OCI-LY7 (cell line): ENCODE results near the gene SLC10A7. TPM values are rescaled to one million over a fixed set of nuclear protein-coding genes. Genes with fewer than 3 reads are reported as not detected.

Source experiments
- BruUV-seq: library from RNA; stranded (reverse); fragments of 400-500 nt; replicated peaks from 2 replicates; lab custom pipeline; 2021; lab: Mats Ljungman, UMichigan
- CTCF ChIA-PET: fragments of 300-600 bp; sonication (Branson Sonifier 250); formaldehyde crosslinking; loops from one replicate; lab custom pipeline; 2022; ENCODE audit warnings: antibody characterized with exemption; ENCODE audit not compliant: unreplicated experiment; lab: Charles Lee
- POLR2A ChIA-PET: fragments of 300-600 bp; sonication (Branson Sonifier 250); formaldehyde crosslinking; loops from one replicate; lab custom pipeline; 2022; ENCODE audit warnings: antibody characterized with exemption; lab: Charles Lee
- DNase-seq: peaks from one replicate; pipeline ENCODE4 v3.0.0-alpha.2; 2015; ENCODE audit warnings: low spot score
- H2AFZ ChIP-seq: fragments of 200-600 bp; sonication (generic), shearing (Covaris generic); 2 replicates; pipeline ENCODE4 v1.6.1; 2014; ENCODE audit warnings: mild to moderate bottlenecking, antibody characterized with exemption, low read length, moderate library complexity
- H3K27ac ChIP-seq: fragments of 200-600 bp; sonication (generic); 2 replicates; pipeline ENCODE4 v1.5.1; 2014; ENCODE audit warnings: mixed run types, low read depth, mild to moderate bottlenecking, moderate library complexity, low read length, inconsistent platforms; ENCODE audit not compliant: poor library complexity, severe bottlenecking
- H3K36me3 ChIP-seq: fragments of 200-600 bp; sonication (generic); 2 replicates; pipeline ENCODE4 v1.6.1; 2014; ENCODE audit warnings: mild to moderate bottlenecking, antibody characterized with exemption, low read length, moderate library complexity, mixed read lengths; ENCODE audit not compliant: insufficient read depth
- H3K4me1 ChIP-seq: fragments of 200-600 bp; sonication (generic); 2 replicates; pipeline ENCODE4 v1.5.1; 2014; ENCODE audit warnings: mild to moderate bottlenecking, low read length; ENCODE audit not compliant: insufficient read depth, poor library complexity, severe bottlenecking
- H3K4me2 ChIP-seq: fragments of 200-600 bp; sonication (generic); 2 replicates; pipeline ENCODE4 v1.6.1; 2014; ENCODE audit warnings: mild to moderate bottlenecking, low read length
- H3K4me3 ChIP-seq: fragments of 200-600 bp; sonication (generic); 2 replicates; pipeline ENCODE4 v1.5.1; 2014; ENCODE audit warnings: mild to moderate bottlenecking, low read depth, low read length; ENCODE audit not compliant: poor library complexity, severe bottlenecking
- H3K79me2 ChIP-seq: fragments of 200-600 bp; sonication (generic); 2 replicates; pipeline ENCODE4 v1.6.1; 2016; ENCODE audit warnings: low read depth, mild to moderate bottlenecking, low read length, moderate library complexity, mixed read lengths; ENCODE audit not compliant: insufficient read depth
- H3K9me2 ChIP-seq: fragments of 200-600 bp; sonication (generic); 2 replicates; pipeline ENCODE4 v1.6.1; 2016; ENCODE audit warnings: mild to moderate bottlenecking, low read length, mixed read lengths; ENCODE audit not compliant: insufficient read depth
- H3K9me3 ChIP-seq: fragments of 200-600 bp; sonication (generic); 2 replicates; pipeline ENCODE4 v1.6.1; 2014; ENCODE audit warnings: mild to moderate bottlenecking, mixed run types, low read length, mixed read lengths
- H4K20me1 ChIP-seq: fragments of 200-600 bp; sonication (generic); 2 replicates; pipeline ENCODE4 v1.6.1; 2014; ENCODE audit warnings: mild to moderate bottlenecking, antibody characterized with exemption, low read length, moderate library complexity, mixed read lengths; ENCODE audit not compliant: insufficient read depth
- EZH2phosphoT487 ChIP-seq: fragments of 200-600 bp; sonication (generic); IDR thresholded peaks from 2 replicates; pipeline ENCODE4 v1.6.1; 2018; ENCODE audit warnings: low read depth, borderline replicate concordance, mild to moderate bottlenecking, mixed run types, antibody characterized with exemption, low read length, moderate library complexity, mixed read lengths
- intact Hi-C: fragments of 100-400 bp; cut with micrococcal nuclease; formaldehyde crosslinking; loops from one replicate; pipeline ENCODE4 v1.10.0; 2022; ENCODE audit not compliant: unreplicated experiment
- total RNA-seq, 2 experiments: library from RNA; depleted of rRNA in 1 of 2; stranded (reverse); fragments of >200 nt in 1 of 2; shearing (Covaris generic) in 1 of 2; gene quantifications; 2 replicates each; pipeline ENCODE4 v1.2.3, GENCODE V29; 2014 to 2022
- TF ChIP-seq, protein P1 (sequence below): fragments of 200-600 bp; sonication (generic); conservative IDR thresholded peaks from 2 replicates; pipeline ENCODE4 v1.5.1; 2014; ENCODE audit warnings: mild to moderate bottlenecking, antibody characterized with exemption, low read length, moderate library complexity, mixed read lengths

SLC10A7 gene
- total RNA-seq, 2 experiments from 2014 or later, result 16.8 to 18.9 TPM

DNA sequence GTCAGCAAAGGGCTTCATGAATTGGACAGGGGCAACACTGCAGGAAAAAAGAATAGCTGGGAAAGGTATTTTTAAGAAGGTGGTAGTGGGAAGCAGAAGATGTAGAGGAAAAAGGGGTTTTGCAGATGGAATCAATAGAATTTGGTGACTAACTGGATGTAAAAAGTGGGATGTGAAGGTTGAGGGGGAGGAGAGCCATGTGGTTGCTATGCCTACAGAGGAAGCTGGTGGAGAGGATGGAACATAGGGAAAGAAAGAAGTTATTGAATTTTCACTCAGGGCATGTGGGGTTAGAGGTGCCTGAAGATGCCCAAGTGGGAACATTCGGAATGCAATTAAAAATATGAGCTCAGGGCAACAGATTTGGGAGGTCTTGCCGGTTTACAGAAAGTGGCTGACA is 274.4 kb downstream of the SLC10A7 start:
- H3K79me2 ChIP-seq, result no peaks in the 10 kb centered on the region
- no peak overlapping the region for H3K4me3 ChIP-seq
- no peaks in the 10 kb centered on the region for H3K9me3 ChIP-seq
- no peaks in the 10 kb centered on the region for H3K4me1 ChIP-seq
- no peaks in the 10 kb centered on the region for H3K36me3 ChIP-seq
- no peak overlapping the region for H3K27ac ChIP-seq
- no peak overlapping the region for H3K4me2 ChIP-seq
- no peaks in the 10 kb centered on the region for H3K9me2 ChIP-seq
- BruUV-seq, result no TSS peak
- intact Hi-C loops, result no loop called here
- no peak for DNase-seq
- ChIA-PET POLR2A (interaction anchor here (1.0 kb wide), 1 partner anchor 15 kb away, joined by 4 read pairs; no protein-coding TSS in a partner anchor), CTCF (no interaction called here)
- no peak for TF ChIP-seq EZH2phosphoT487
- TF ChIP-seq, protein P1, sequence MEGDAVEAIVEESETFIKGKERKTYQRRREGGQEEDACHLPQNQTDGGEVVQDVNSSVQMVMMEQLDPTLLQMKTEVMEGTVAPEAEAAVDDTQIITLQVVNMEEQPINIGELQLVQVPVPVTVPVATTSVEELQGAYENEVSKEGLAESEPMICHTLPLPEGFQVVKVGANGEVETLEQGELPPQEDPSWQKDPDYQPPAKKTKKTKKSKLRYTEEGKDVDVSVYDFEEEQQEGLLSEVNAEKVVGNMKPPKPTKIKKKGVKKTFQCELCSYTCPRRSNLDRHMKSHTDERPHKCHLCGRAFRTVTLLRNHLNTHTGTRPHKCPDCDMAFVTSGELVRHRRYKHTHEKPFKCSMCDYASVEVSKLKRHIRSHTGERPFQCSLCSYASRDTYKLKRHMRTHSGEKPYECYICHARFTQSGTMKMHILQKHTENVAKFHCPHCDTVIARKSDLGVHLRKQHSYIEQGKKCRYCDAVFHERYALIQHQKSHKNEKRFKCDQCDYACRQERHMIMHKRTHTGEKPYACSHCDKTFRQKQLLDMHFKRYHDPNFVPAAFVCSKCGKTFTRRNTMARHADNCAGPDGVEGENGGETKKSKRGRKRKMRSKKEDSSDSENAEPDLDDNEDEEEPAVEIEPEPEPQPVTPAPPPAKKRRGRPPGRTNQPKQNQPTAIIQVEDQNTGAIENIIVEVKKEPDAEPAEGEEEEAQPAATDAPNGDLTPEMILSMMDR, result no peak
- no peaks in the 10 kb centered on the region for H4K20me1 ChIP-seq
- H2AFZ ChIP-seq, result no peak overlapping the region

DNA sequence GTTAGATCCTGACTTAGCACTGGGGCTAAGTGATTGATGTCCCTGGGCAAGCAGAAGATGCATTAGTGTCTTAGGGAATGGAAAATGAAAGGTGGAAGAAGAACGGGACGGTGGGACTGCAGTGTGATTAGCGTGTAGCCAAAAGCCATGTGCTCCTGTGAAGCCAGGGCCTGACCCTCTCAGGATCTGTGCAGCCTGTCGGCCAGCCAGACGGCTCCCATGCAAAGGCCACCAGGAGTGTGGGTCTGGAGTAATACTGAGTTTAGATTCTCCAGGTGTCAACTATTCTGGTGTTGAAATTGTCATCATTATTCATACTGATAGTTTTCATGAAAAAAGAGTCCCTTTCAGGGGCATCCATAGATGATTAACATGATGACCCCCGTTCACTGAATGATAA is 275.4 kb downstream of the SLC10A7 start:
- H3K4me2 ChIP-seq, result no peak overlapping the region
- POLR2A ChIA-PET, result no interaction called here
- CTCF ChIA-PET, result no interaction called here
- no peak overlapping the region for H3K27ac ChIP-seq
- no peaks in the 10 kb centered on the region for H3K36me3 ChIP-seq
- H3K9me3 ChIP-seq, result no peaks in the 10 kb centered on the region
- TF ChIP-seq EZH2phosphoT487, result no peak
- TF ChIP-seq, protein P1, result no peak
- H3K9me2 ChIP-seq, result no peaks in the 10 kb centered on the region
- no peaks in the 10 kb centered on the region for H3K79me2 ChIP-seq
- H4K20me1 ChIP-seq, result no peaks in the 10 kb centered on the region
- no peak overlapping the region for H2AFZ ChIP-seq
- H3K4me3 ChIP-seq, result no peak overlapping the region
- BruUV-seq, result no TSS peak
- DNase-seq, result no peak
- intact Hi-C loops, result no loop called here
- H3K4me1 ChIP-seq, result peaks cover 5% of the 10 kb centered on the region

DNA sequence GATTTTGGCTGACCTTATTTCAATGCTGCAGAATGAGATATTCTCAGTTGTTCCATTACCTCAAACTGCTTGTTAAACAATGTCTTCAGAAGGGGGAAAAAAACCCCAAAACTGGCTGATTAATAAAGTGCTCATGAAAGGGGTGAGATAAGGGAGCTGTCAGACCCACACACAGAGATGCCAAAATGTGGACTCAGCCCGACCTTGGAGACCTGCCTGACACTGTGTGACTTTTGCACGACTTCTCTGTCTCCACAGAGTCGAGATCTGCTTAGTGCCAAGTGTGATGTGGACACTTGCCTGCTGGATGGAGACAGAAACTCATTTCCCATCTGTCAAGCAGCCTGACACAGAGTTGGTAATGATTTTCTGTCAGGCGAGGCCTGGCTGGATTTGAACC is 275.9 kb downstream of the SLC10A7 start:
- H3K9me2 ChIP-seq, result no peaks in the 10 kb centered on the region
- no peak overlapping the region for H3K27ac ChIP-seq
- H2AFZ ChIP-seq, result no peak overlapping the region
- CTCF ChIA-PET, result no interaction called here
- no peak for DNase-seq
- TF ChIP-seq EZH2phosphoT487, result no peak
- TF ChIP-seq, protein P1, result no peak
- POLR2A ChIA-PET, result no interaction called here
- H3K9me3 ChIP-seq, result no peaks in the 10 kb centered on the region
- no peak overlapping the region for H3K4me3 ChIP-seq
- no peaks in the 10 kb centered on the region for H3K36me3 ChIP-seq
- no TSS peak for BruUV-seq
- no peaks in the 10 kb centered on the region for H3K79me2 ChIP-seq
- H3K4me1 ChIP-seq, result peaks cover 6% of the 10 kb centered on the region
- intact Hi-C loops, result no loop called here
- H3K4me2 ChIP-seq, result no peak overlapping the region
- no peaks in the 10 kb centered on the region for H4K20me1 ChIP-seq
